ENCODE measurements around the gene TMEM145. TPM values are rescaled to one million over a fixed set of nuclear protein-coding genes. Genes with fewer than 3 reads are reported as not detected.
"Not testable (repeated sequence)": the region's sequence is repeated elsewhere in the genome, so short reads cannot be mapped to it uniquely, and the experiment has no call there.

Gene TMEM145
- total RNA-seq, 1 donor from 2014 or later, result 1.4 TPM

GRCh38 chr19:42313840-42314755, 989 bp downstream of the TMEM145 start:
- DNase-seq (ENCODE audit: low spot score), result no peak

GRCh38 chr19:42315024-42315423, 1.9 kb downstream of the TMEM145 start:
- DNase-seq (ENCODE audit: low spot score), result no peak

GRCh38 chr19:42316223-42317211, 3.4 kb downstream of the TMEM145 start:
- DNase-seq (ENCODE audit: low spot score), result no peak

- no peak for DNase-seq (ENCODE audit: low spot score)
Observed at GRCh38 chr19:42317535-42317934, 4.4 kb downstream of the TMEM145 start.

- no peak for DNase-seq (ENCODE audit: low spot score)
Observed at GRCh38 chr19:42322305-42322704, 9.2 kb downstream of the TMEM145 start.

- no peak for DNase-seq (ENCODE audit: low spot score)
Observed at GRCh38 chr19:42323473-42323851, 10.4 kb downstream of the TMEM145 start.

- DNase-seq (ENCODE audit: low spot score), result no peak
Observed at GRCh38 chr19:42323852-42324654, 10.9 kb downstream of the TMEM145 start.

GRCh38 chr19:42324655-42325307, 11.7 kb downstream of the TMEM145 start:
- DNase-seq (ENCODE audit: low spot score), result no peak

GRCh38 chr19:42325308-42325895, 12.3 kb downstream of the TMEM145 start, which contains the start of gene MEGF8:
Gene MEGF8 (plus strand): TSS chr19:42325635. CDS start chr19:42326244, 609 bp downstream.
- peak; percentile 98 for DNase-seq (ENCODE audit: low spot score)

GRCh38 chr19:42325896-42326771, 13.0 kb downstream of the TMEM145 start:
- DNase-seq (ENCODE audit: low spot score), result no peak

- DNase-seq (ENCODE audit: low spot score), result no peak
Observed at GRCh38 chr19:42326969-42327368, 13.9 kb downstream of the TMEM145 start.

GRCh38 chr19:42327381-42327780, 14.3 kb downstream of the TMEM145 start:
- DNase-seq (ENCODE audit: low spot score), result no peak

GRCh38 chr19:42328106-42328505, 15.0 kb downstream of the TMEM145 start:
- no peak for DNase-seq (ENCODE audit: low spot score)

GRCh38 chr19:42328854-42329253, 15.7 kb downstream of the TMEM145 start:
- DNase-seq (ENCODE audit: low spot score), result no peak

- no peak for DNase-seq (ENCODE audit: low spot score)
Observed at GRCh38 chr19:42330241-42330711, 17.2 kb downstream of the TMEM145 start.

GRCh38 chr19:42331333-42331732, 18.2 kb downstream of the TMEM145 start:
- DNase-seq (ENCODE audit: low spot score), result not testable (repeated sequence)

GRCh38 chr19:42332059-42332458, 18.9 kb downstream of the TMEM145 start:
- no peak for DNase-seq (ENCODE audit: low spot score)

- no peak for DNase-seq (ENCODE audit: low spot score)
Observed at GRCh38 chr19:42333018-42333417, 19.9 kb downstream of the TMEM145 start.

GRCh38 chr19:42333975-42334696, 21.0 kb downstream of the TMEM145 start:
- DNase-seq (ENCODE audit: low spot score), result no peak
